K562 (cell line): ENCODE results near the gene NPNT. TPM values are rescaled to one million over a fixed set of nuclear protein-coding genes. Genes with fewer than 3 reads are reported as not detected.

ENCODE experiments used
- ATAC-seq: fragments of 200-7000 bp; cut with Tn5 transposase; 3 replicates; pipeline ENCODE4 v1.9.1; 2020; ENCODE audit warnings: moderate library complexity
- BruUV-seq: library from RNA; stranded (reverse); fragments of 400-500 nt; replicated peaks from 2 replicates; lab custom pipeline; 2021; lab: Mats Ljungman, UMichigan
- CTCF ChIA-PET: fragments of 300-600 bp; formaldehyde crosslinking; extraction: SDS; loops from one replicate; lab custom pipeline; 2021; ENCODE audit warnings: low intra/inter-chr PET ratio; lab: Yijun Ruan, JAX
- POLR2A ChIA-PET: fragments of 300-600, 350-650 bp; sonication (Branson Sonifier 250); formaldehyde crosslinking; extraction: SDS; loops from one replicate; lab custom pipeline; 2021; ENCODE audit warnings: antibody characterized with exemption, inconsistent platforms; lab: Yijun Ruan, JAX
- DNase-seq, 4 experiments: peaks; one replicate each; pipeline versions ENCODE4 v3.0.0 to v3.0.0-alpha.2; 2011 to 2018; ENCODE audit warnings: low spot score in 3 of 4, mixed read lengths in 3 of 4; ENCODE audit errors: extremely low read depth in 1 of 4
- FAIRE-seq: peaks from 2 replicates; lab custom pipeline; 2011; peaks lifted over from hg19 to GRCh38; lab: Jason Lieb, UNC
- H2AFZ ChIP-seq: 2 replicates; pipeline ENCODE4 v1.6.0; 2011; ENCODE audit warnings: low read depth, low read length, control low read depth, inconsistent platforms
- H3K27ac ChIP-seq: fragments of 200-600 bp; 3 replicates; pipeline ENCODE4 v1.8.0; 2011; ENCODE audit warnings: low read depth, mild to moderate bottlenecking, control low read depth, inconsistent platforms, low read length, moderate library complexity, mixed read lengths; ENCODE audit errors: extremely low read depth
- H3K27me3 ChIP-seq, 2 experiments: fragments of 300-600 bp in 1 of 2; 2 replicates in 1 of 2; 3 replicates in 1 of 2; pipeline versions ENCODE4 v1.6.0 to v1.8.0; 2011; ENCODE audit warnings: inconsistent platforms in 2 of 2, low read length in 2 of 2, mild to moderate bottlenecking in 1 of 2, mixed read lengths in 1 of 2, moderate library complexity in 1 of 2; ENCODE audit not compliant: control insufficient read depth in 2 of 2, insufficient read depth in 2 of 2
- H3K36me3 ChIP-seq: fragments of 300-600 bp; 3 replicates; pipeline ENCODE4 v1.8.0; 2011; ENCODE audit warnings: mild to moderate bottlenecking, low read length, inconsistent platforms; ENCODE audit not compliant: control insufficient read depth, insufficient read depth
- H3K4me1 ChIP-seq, 2 experiments: fragments of 200-600 bp in 1 of 2; replicated peaks in 1 of 2; 2 replicates in 1 of 2; 3 replicates in 1 of 2; pipeline versions ENCODE4 v1.5.1 to v1.8.0; 2011; ENCODE audit warnings: inconsistent platforms in 2 of 2, low read length in 2 of 2, mild to moderate bottlenecking in 1 of 2, mixed read lengths in 1 of 2, moderate library complexity in 1 of 2; ENCODE audit not compliant: control insufficient read depth in 2 of 2, insufficient read depth in 2 of 2
- H3K4me2 ChIP-seq: 2 replicates; pipeline ENCODE4 v1.6.1; 2011; ENCODE audit warnings: low read length, control low read depth, inconsistent platforms, mixed read lengths; ENCODE audit not compliant: insufficient read depth
- H3K4me3 ChIP-seq: fragments of 200-600 bp; sonication (generic), shearing (Covaris generic); 2 replicates; pipeline ENCODE4 v1.5.1; 2016; ENCODE audit warnings: control low read depth, inconsistent platforms
- H3K79me2 ChIP-seq: fragments of 200-600 bp; 3 replicates; pipeline ENCODE4 v1.8.0; 2011; ENCODE audit warnings: low read length, inconsistent platforms; ENCODE audit not compliant: control insufficient read depth, insufficient read depth
- H3K9ac ChIP-seq, 2 experiments: 2 replicates each; pipeline versions ENCODE4 v1.6.0 to v1.6.1; 2011; ENCODE audit warnings: low read depth in 2 of 2, low read length in 2 of 2, control low read depth in 1 of 2, inconsistent platforms in 1 of 2, mild to moderate bottlenecking in 1 of 2, mixed read lengths in 1 of 2; ENCODE audit not compliant: insufficient read depth in 1 of 2
- H3K9me1 ChIP-seq: one replicate; pipeline ENCODE4 v1.6.0; 2011; ENCODE audit warnings: inconsistent platforms, mild to moderate bottlenecking, low read length, moderate library complexity; ENCODE audit not compliant: control insufficient read depth, insufficient read depth
- H3K9me3 ChIP-seq: replicated peaks from 2 replicates; pipeline ENCODE4 v1.5.1; 2011; ENCODE audit warnings: low read depth, low read length, inconsistent platforms; ENCODE audit not compliant: control insufficient read depth, insufficient read depth
- H4K20me1 ChIP-seq: replicated peaks from 2 replicates; pipeline ENCODE4 v1.6.1; 2011; ENCODE audit warnings: low read length, inconsistent platforms, mixed read lengths; ENCODE audit not compliant: control insufficient read depth, insufficient read depth
- ARHGAP35 ChIP-seq: fragments of 450-650 bp; IDR thresholded peaks from 2 replicates; pipeline ENCODE4 v1.6.1; 2018; ENCODE audit not compliant: partially characterized antibody
- BHLHE40 ChIP-seq: IDR thresholded peaks from 2 replicates; pipeline ENCODE4 v1.6.1; 2011; ENCODE audit warnings: low read length, improper control_type of control experiment
- CBFA2T2 ChIP-seq: fragments of 450-650 bp; conservative IDR thresholded peaks from 2 replicates; pipeline ENCODE4 v1.6.1; 2017; ENCODE audit warnings: mild to moderate bottlenecking
- HDAC1 ChIP-seq, 2 experiments: fragments of 450-650 bp; IDR thresholded peaks; 2 replicates each; pipeline ENCODE4 v1.6.1; 2016 to 2017; ENCODE audit warnings: inconsistent platforms in 1 of 2, mild to moderate bottlenecking in 1 of 2, moderate library complexity in 1 of 2
- JUN ChIP-seq, 2 experiments: sonication (generic) in 1 of 2; formaldehyde crosslinking in 1 of 2; IDR thresholded peaks; 2 replicates each; pipeline versions ENCODE4 v1.6.1 to v1.8.0; 2012 to 2022; ENCODE audit warnings: borderline replicate concordance in 2 of 2, mild to moderate bottlenecking in 2 of 2, improper control_type of control experiment in 1 of 2, low read depth in 1 of 2, low read length in 1 of 2, missing genetic modification reagents in 1 of 2
- MAZ ChIP-seq, 2 experiments: fragments of 450-650 bp in 1 of 2; sonication (generic) in 1 of 2; formaldehyde crosslinking; IDR thresholded peaks in 1 of 2; conservative IDR thresholded peaks in 1 of 2; 2 replicates each; pipeline versions ENCODE4 v1.4.0 to v1.5.0; 2020; ENCODE audit warnings: mild to moderate bottlenecking in 1 of 2, missing genetic modification reagents in 1 of 2
- MTA1 ChIP-seq: fragments of 450-650 bp; IDR thresholded peaks from 2 replicates; pipeline ENCODE4 v1.6.1; 2017; ENCODE audit warnings: borderline replicate concordance
- NFE2 ChIP-seq: IDR thresholded peaks from 2 replicates; pipeline ENCODE4 v1.6.1; 2014; ENCODE audit warnings: antibody characterized with exemption, low read depth
- NR1H2 ChIP-seq: sonication (generic); formaldehyde crosslinking; IDR thresholded peaks from 2 replicates; pipeline ENCODE4 v1.4.0; 2020; ENCODE audit warnings: mild to moderate bottlenecking, missing genetic modification reagents
- NRF1 ChIP-seq, 2 experiments: fragments of 450-650 bp; IDR thresholded peaks in 1 of 2; conservative IDR thresholded peaks in 1 of 2; 2 replicates each; pipeline ENCODE4 v1.6.1; 2014; ENCODE audit warnings: mild to moderate bottlenecking in 2 of 2
- PHF21A ChIP-seq: fragments of 450-650 bp; IDR thresholded peaks from 2 replicates; pipeline ENCODE4 v1.6.1; 2017; ENCODE audit warnings: low read depth, borderline replicate concordance
- SMARCA4 ChIP-seq: fragments of 450-650 bp; IDR thresholded peaks from 2 replicates; pipeline ENCODE4 v1.6.1; 2016
- SRF ChIP-seq, 2 experiments: fragments of 250-450, 450-650 bp in 1 of 2; sonication (Bioruptor Pico) in 1 of 2; sonication (generic) in 1 of 2; formaldehyde crosslinking; IDR thresholded peaks; 2 replicates each; pipeline versions ENCODE4 v1.5.0 to v1.5.1; 2020 to 2022; ENCODE audit warnings: mild to moderate bottlenecking in 1 of 2, missing genetic modification reagents in 1 of 2
- TCF3 ChIP-seq: sonication (generic); formaldehyde crosslinking; IDR thresholded peaks from 2 replicates; pipeline ENCODE4 v1.4.0; 2020; ENCODE audit warnings: mild to moderate bottlenecking, missing genetic modification reagents
- TEAD4 ChIP-seq, 2 experiments: sonication (generic) in 1 of 2; formaldehyde crosslinking in 1 of 2; IDR thresholded peaks; 2 replicates each; pipeline versions ENCODE4 v1.6.1 to v1.8.0; 2012 to 2022; ENCODE audit warnings: borderline replicate concordance in 1 of 2, inconsistent platforms in 1 of 2, low read length in 1 of 2, mild to moderate bottlenecking in 1 of 2, missing genetic modification reagents in 1 of 2
- TGIF2 ChIP-seq: sonication (generic); formaldehyde crosslinking; IDR thresholded peaks from 2 replicates; pipeline ENCODE4 v1.8.1; 2022; ENCODE audit warnings: mild to moderate bottlenecking, missing genetic modification reagents, moderate library complexity
- TRIM24 ChIP-seq, 2 experiments: fragments of 450-650 bp; IDR thresholded peaks; 2 replicates each; pipeline ENCODE4 v1.6.1; 2016
- YY1 ChIP-seq, 3 experiments: IDR thresholded peaks; 2 replicates each; pipeline ENCODE4 v1.6.1; 2011; ENCODE audit warnings: low read length in 2 of 3, mild to moderate bottlenecking in 2 of 3, moderate library complexity in 2 of 3, borderline replicate concordance in 1 of 3, control low read depth in 1 of 3, low read depth in 1 of 3; ENCODE audit not compliant: insufficient read depth in 3 of 3, insufficient replicate concordance in 2 of 3, control insufficient read depth in 1 of 3, insufficient read length in 1 of 3; ENCODE audit errors: extremely low read depth in 1 of 3
- ZNF324 ChIP-seq: fragments of 250-450 bp; sonication (Bioruptor Pico); IDR thresholded peaks from 2 replicates; pipeline ENCODE4 v1.4.0; 2020; ENCODE audit warnings: mild to moderate bottlenecking
- WGBS: fragments of 100-300 bp; shearing (Covaris generic); methylation state at CpG from one replicate; pipeline ENCODE4 v1.1.6; 2016; ENCODE audit warnings: low coverage, mixed read lengths; ENCODE audit not compliant: insufficient coverage; ENCODE audit errors: missing lambda C conversion rate; 5-methylcytosine and 5-hydroxymethylcytosine counted together
- in situ Hi-C: fragments of 300-500 bp; cut with MboI; formaldehyde crosslinking; loops from 4 replicates; pipeline ENCODE4 v1.15.0; 2018; ENCODE audit warnings: inconsistent platforms, mixed read lengths
- intact Hi-C: fragments of 100-400 bp; cut with micrococcal nuclease; formaldehyde crosslinking; loops from 2 replicates; pipeline ENCODE4 v1.14.2; 2022
- polyA plus RNA-seq, 8 experiments: library from polyadenylated mRNA; depleted of rRNA in 4 of 8; stranded (reverse) in 5 of 8; unstranded in 3 of 8; fragments of >200 nt; fragmentation: Nextera tagmentation in 2 of 8; fragmentation: Illumina TruSeq in 1 of 8; extraction: Ambion mirVana in 2 of 8; extraction: Trizol in 1 of 8; gene quantifications; 2 replicates each; pipeline versions ENCODE4 v1.2.1 to v1.2.3, GENCODE V29; 2011 to 2014; ENCODE audit warnings: inconsistent platforms in 1 of 8, missing spikeins in 1 of 8
- total RNA-seq, 7 experiments: library from RNA; depleted of rRNA in 6 of 7; stranded (reverse); fragments of >200 nt in 6 of 7; fragmentation: Illumina TruSeq in 2 of 7; extraction: Trizol in 2 of 7; gene quantifications; 2 replicates each; pipeline versions ENCODE4 v1.2.1 to v1.2.3, GENCODE V29; 2011 to 2021; ENCODE audit warnings: low replicate concordance in 1 of 7
- TF ChIP-seq, protein P1 (sequence below): fragments of 450-650 bp; IDR thresholded peaks from 2 replicates; pipeline ENCODE4 v1.6.1; 2016; ENCODE audit warnings: missing biosample characterization, missing genetic modification characterization
- TF ChIP-seq, protein P2 (sequence below): fragments of 250-450 bp; sonication (Bioruptor Pico); IDR thresholded peaks from 2 replicates; pipeline ENCODE4 v1.4.0; 2020; ENCODE audit warnings: mild to moderate bottlenecking, moderate library complexity

NPNT gene
- total and polyA plus RNA-seq, 9 of the 15 experiments (the other 6 are each of a cell fraction or from before 2014, with no cell fraction given) = 0.22 TPM; not detected in 8

DNA sequence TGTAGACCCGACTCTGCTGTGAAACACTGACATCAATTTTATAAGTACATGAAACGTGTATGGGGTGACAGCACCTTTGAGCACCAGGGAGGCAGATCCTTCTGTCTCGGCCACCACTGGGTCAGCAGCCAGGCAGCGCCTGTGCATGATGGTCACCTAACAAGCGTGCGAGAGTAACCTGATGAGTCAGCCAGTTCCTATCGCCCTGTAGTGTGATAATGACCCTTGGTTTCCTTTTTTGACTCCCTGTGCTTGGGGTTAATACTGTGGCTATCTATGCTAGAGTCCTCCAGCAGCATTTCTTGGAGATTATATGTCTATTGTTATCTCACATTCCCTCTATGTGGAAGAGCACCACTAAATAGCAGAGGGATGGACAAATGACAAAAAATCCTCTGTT lies 101.6 kb downstream of the NPNT start:
- ATAC-seq (peak; percentile 94), DNase-seq (peak; percentile 53 to 81 (median 68)), FAIRE-seq (peak; percentile 95)
- Histone ChIP-seq H2AFZ (no peak overlapping the region), H3K36me3 (no peaks in the 10 kb centered on the region), H3K9ac (no peak overlapping the region), H3K27me3 (peaks cover 4 to 5% of the 10 kb centered on the region in 2 experiments; a peak in 4 of 5 replicates), H3K9me1 (no peaks in the 10 kb centered on the region), H4K20me1 (no peaks in the 10 kb centered on the region), H3K4me3 (no peak overlapping the region), H3K27ac (no peak overlapping the region), H3K4me2 (peak overlapping the region; percentile 33), H3K9me3 (no peaks in the 10 kb centered on the region), H3K4me1 (peaks cover 3 to 14% of the 10 kb centered on the region in 2 experiments; a peak in 3 of 5 replicates), H3K79me2 (no peaks in the 10 kb centered on the region)
- intact Hi-C loops (no loop called here), in situ Hi-C loops (no loop called here)
- CTCF ChIA-PET = no interaction called here
- WGBS = 5% methylated on average over 7 of the region's 7 CpGs
- no TSS peak for BruUV-seq
- POLR2A ChIA-PET = no interaction called here
- TF ChIP-seq TGIF2 (CRISPR knock-in tag) = no peak
- no peak for TF ChIP-seq PHF21A
- TF ChIP-seq TRIM24 (IDR thresholded peaks at IDR 0.05) = peak in 1 of 2 experiments; percentile 20; a peak in 1 of 4 replicates
- TF ChIP-seq TEAD4 (IDR thresholded peaks at IDR 0.05; ENCODE audit: low read length) = peak; percentile 48
- TF ChIP-seq TEAD4 (CRISPR knock-in tag; IDR thresholded peaks at IDR 0.05; ENCODE audit: borderline replicate concordance) = no peak
- TF ChIP-seq MTA1 = no peak
- TF ChIP-seq MAZ (CRISPR knock-in tag; conservative IDR thresholded peaks at IDR 0.05 in 1 of 2, IDR thresholded peaks at IDR 0.05 in 1 of 2) = no peak
- no peak for TF ChIP-seq ZNF324 (CRISPR knock-in tag)
- 0 out of 2 replicates have a peak, but pooled peaks have one; percentile 63 for TF ChIP-seq SMARCA4
- peak; percentile 50 for TF ChIP-seq CBFA2T2
- TF ChIP-seq NFE2 = peak; percentile 75
- TF ChIP-seq TCF3 (CRISPR knock-in tag) = peak; percentile 41; the same call in 1 of the 2 replicates
- no peak for TF ChIP-seq NR1H2 (CRISPR knock-in tag)
- TF ChIP-seq, protein P1, sequence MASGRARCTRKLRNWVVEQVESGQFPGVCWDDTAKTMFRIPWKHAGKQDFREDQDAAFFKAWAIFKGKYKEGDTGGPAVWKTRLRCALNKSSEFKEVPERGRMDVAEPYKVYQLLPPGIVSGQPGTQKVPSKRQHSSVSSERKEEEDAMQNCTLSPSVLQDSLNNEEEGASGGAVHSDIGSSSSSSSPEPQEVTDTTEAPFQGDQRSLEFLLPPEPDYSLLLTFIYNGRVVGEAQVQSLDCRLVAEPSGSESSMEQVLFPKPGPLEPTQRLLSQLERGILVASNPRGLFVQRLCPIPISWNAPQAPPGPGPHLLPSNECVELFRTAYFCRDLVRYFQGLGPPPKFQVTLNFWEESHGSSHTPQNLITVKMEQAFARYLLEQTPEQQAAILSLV (tag) = no peak
- TF ChIP-seq JUN (IDR thresholded peaks at IDR 0.05; ENCODE audit: borderline replicate concordance, low read depth, low read length) = 0 out of 2 replicates have a peak, but pooled peaks have one; percentile 12
- TF ChIP-seq JUN (CRISPR knock-in tag; IDR thresholded peaks at IDR 0.05; ENCODE audit: borderline replicate concordance) = no peak
- TF ChIP-seq, protein P2, sequence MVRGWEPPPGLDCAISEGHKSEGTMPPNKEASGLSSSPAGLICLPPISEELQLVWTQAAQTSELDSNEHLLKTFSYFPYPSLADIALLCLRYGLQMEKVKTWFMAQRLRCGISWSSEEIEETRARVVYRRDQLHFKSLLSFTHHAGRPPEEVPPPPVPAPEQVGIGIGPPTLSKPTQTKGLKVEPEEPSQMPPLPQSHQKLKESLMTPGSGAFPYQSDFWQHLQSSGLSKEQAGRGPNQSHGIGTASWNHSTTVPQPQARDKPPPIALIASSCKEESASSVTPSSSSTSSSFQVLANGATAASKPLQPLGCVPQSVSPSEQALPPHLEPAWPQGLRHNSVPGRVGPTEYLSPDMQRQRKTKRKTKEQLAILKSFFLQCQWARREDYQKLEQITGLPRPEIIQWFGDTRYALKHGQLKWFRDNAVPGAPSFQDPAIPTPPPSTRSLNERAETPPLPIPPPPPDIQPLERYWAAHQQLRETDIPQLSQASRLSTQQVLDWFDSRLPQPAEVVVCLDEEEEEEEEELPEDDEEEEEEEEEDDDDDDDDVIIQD = no peak
- peak in 1 of 3 experiments; percentile 10 for TF ChIP-seq YY1 (IDR thresholded peaks at IDR 0.05; ENCODE audit: borderline replicate concordance in 1 of 3, control insufficient read depth in 1 of 3, extremely low read depth in 1 of 3, insufficient read depth in 3 of 3, insufficient read length in 1 of 3, insufficient replicate concordance in 2 of 3, low read depth in 1 of 3, low read length in 2 of 3)
- peak; percentile 53; the same call in 1 of the 2 replicates for TF ChIP-seq BHLHE40
- TF ChIP-seq ARHGAP35 = no peak
- peak; percentile 39 to 47; a peak in 2 of 4 replicates for TF ChIP-seq NRF1 (conservative IDR thresholded peaks at IDR 0.05 in 1 of 2, IDR thresholded peaks at IDR 0.05 in 1 of 2)
- TF ChIP-seq SRF (CRISPR knock-in tag; IDR thresholded peaks at IDR 0.05) = peak in 1 of 2 experiments; percentile 44; a peak in 1 of 4 replicates
- TF ChIP-seq HDAC1 (IDR thresholded peaks at IDR 0.05) = 0 out of 4 replicates have a peak, but pooled peaks of 1 of the 2 experiments have one; percentile 13
